HG02571 (cell line): Measurements from ENCODE around the gene NUDT15.
"Not testable (repeated sequence)": the region's sequence is repeated elsewhere in the genome, so short reads cannot be mapped to it uniquely, and the experiment has no call there.

Source experiments
- ATAC-seq: cut with Tn5 transposase; IDR thresholded peaks from one replicate; pipeline ENCODE4 v1.9.1; 2021; ENCODE audit warnings: mild to moderate bottlenecking, moderate library complexity; ENCODE audit not compliant: unreplicated experiment

NUDT15 gene

DNA sequence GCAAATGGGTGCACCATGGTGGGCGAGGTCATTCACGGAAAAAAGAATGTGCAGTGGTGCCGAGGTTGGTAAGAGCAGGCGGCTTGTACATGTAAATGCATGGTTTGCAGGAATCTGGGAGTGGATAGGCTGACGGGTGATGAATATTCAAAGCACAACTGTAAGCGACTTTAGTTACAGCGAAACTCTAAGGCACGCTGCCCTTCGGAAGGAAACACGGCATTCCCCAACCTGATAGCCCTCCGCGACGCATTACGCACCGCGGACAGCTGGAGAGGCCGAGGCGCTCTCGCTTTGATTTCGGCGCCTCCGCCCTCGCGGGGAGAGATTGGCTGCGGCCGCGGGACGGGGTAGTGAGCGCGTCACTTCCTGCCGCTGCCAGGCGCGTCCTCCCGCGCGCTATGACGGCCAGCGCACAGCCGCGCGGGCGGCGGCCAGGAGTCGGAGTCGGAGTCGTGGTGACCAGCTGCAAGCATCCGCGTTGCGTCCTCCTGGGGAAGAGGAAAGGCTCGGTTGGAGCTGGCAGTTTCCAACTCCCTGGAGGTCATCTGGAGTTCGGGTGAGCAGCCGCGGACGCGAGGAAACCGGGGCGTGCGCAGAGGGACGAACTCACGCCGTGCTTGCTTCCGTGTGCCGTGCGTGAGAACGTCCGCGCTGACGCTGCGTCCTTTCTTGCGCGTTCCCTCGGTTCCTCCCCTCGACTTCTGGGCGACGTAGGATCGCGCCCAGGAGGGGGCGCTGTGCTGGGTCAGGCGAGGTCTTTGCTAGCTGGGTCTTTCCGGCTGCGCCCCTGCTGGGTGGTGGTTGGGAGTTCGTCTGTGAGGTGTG lies at the start of gene NUDT15:
NUDT15 (plus strand) TSS at position 381 of the 828 bp plus-strand sequence; CDS start at position 402, 21 bp downstream.
- peak; percentile 92 for ATAC-seq

DNA sequence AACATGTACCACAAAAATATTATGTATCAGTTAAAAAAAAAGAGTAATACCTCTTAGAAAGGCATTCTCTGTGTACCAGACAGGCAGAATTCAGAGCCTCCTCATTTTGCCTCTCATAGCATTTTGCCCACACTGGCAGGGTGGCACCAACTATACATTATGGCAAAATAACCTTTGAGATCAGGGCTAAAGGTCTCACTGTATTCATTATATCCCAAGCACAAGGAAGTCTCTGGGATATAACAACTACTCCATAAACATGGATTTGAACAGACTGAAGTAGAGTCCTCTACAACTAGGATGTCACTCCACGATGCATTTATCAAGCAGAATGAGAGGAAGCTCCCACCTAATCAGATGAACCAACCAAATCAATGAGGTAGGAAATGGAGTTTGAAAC lies 47.1 kb upstream of the NUDT15 start:
- no peak for ATAC-seq

DNA sequence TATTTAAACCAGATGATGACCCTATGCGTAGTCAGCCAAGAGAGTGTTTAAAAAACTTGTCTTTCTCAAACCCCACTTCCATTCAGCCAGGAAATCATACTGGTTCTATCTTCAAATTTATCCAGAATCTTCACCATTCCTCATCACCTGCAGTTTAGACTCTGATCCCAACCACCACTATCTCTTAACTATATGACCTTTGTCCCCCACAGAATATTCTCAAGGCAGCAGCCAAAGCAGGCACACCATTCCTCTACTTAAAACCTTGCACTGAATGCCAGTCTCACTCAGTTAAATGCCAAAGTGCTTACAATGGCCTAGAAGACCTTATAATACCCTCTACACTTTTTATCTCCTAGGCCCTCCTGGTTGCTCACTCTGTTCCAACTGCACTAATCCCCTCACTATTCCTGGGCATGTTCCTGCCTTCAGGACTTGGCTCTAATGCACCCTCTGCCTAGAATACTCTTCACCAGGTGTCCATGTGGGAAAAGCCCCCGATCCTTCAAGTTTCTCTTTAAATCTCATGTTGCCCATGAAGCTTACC lies 46.5 kb upstream of the NUDT15 start:
- ATAC-seq = no peak

DNA sequence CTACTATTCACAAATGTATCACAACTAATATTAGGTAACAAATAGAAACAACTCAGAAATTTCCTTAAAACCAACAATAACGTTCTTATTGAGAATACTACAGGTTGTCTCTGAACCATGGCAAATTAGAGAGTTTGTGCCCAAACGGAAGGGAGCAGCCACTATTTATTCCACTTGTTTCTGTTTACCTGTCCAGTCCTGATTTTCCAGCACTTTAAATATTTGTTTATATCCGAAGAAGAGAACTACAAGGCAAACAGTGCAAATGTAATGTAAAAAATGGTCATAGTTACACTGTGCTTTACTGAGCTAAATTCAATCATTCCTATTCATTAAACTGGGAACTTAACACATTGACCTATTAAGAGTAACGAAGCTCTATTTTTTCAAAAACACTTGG lies 45.7 kb upstream of the NUDT15 start:
- ATAC-seq = no peak

DNA sequence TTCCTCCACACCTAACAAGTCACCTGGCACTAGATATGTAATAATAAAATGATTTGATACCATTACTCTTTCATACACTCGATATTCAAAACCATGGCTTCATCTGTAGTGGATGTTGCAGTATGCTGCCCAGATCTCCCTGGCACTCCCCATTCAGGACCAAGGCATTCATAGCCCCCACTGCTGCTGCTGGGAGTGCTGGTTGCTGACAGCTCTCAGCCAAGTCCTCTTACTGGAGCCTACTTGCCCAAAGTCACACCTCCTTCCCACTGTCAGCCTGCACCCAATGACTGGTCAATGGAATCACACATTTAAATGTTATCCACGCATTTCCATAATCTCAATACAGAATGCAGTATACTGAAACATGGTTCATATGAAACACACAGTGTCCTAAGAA lies 40.1 kb upstream of the NUDT15 start:
- ATAC-seq = no peak

DNA sequence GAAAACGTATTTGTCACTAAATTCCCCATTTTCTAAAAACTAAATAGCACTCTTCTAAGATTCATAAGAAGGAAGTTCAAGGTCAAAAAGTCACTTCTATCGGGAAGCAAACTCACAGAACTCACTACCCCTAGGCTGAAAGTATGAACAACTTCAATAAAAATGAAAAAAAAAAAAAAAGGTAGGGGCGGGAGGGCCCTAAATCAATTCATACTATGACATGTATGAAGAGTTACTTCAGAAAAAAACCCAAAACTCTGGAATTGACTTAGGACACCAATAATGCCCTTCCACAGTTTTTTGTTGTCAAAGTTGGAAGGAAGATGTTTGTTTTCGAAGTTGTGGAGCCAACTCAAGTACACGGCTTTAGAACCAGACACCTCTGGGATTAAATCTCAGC lies 37.6 kb upstream of the NUDT15 start:
- no peak for ATAC-seq

DNA sequence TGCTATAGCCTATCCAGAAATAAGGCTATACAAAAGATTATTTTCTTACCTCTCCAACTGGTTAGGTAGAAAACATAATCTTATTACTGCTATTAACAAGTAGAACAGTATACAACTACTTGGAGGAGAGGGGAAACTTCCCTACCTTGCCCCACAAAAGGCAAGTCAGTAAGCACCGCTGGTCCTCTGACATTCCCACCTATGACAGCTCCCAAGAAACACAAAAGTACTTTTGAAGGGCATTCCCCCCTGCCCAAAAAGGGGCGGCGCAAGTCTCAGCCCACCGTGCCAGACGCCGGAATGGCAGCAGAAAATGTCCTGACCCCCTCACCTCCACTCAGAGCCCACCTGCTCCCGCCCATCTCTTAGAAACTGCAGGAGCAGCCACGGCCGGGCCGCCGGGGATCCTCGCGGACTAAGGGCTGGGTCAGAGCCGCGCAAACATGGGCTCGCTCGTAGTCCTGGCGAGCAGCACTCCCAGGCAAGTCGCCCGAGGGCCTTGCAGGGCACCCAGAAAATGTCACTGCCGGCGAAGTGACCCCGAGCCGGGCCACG lies 36.9 kb upstream of the NUDT15 start:
- peak; percentile 37 for ATAC-seq

DNA sequence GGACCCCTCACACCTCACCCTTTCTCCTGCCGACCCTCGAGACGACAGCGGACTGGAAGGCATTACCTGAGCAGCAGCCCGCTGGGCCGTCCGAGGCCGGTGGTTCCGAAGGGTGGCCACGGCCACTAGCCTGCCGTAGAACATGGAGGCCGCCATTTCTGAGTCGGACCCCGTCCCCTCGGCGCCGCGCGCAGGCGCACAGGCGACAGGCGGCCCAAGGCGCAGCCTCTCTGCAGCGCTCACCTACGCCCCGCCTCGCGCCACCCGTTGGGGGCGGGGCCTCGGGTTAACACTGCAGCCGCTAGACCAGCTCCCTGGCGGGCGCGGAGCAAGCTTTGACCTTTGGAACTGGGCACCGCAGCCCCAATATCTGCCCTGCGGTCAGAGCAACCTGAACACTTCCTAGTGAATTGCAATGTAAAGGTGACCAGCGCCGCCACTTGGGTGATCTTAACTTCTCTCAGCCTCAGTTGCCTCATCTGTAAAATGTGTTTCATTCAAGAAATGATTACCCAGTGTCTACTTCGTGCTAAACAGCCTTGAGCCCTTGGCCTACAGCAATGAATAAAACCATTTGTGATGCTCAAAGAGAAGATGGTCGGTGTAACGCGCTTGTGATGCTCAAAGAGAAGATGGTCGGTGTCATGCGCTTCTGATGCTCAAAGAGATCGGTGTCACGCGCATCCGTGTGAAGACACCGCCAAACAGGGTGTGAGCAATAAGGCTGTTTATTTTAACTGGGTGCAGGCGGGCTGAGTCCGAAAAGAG lies 36.2 kb upstream of the NUDT15 start, which contains the start of gene SUCLA2:
SUCLA2 (minus strand) TSS at position 160 of the 768 bp plus-strand sequence; CDS start at position 156, 4 bp downstream.
- peak; percentile 99 for ATAC-seq

DNA sequence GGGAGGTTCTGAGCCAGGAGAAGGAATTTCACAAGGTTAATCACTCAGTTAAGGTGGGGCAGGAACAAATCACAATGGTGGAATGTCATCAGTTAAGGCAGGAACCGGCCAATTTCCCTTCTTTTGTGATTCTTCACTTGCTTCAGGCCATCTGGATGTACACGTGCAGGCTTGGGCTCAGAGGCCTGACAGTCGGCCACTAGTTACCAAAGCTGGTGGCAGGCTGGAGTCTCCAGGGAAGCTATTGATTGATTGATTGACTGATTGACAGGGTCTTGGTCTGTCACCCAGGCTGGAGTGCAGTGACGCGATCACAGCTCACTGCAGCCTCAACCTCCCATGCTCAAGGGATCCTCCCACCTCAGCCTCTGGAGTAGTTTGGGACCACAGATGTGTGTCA lies 35.5 kb upstream of the NUDT15 start:
- not testable (repeated sequence) for ATAC-seq

DNA sequence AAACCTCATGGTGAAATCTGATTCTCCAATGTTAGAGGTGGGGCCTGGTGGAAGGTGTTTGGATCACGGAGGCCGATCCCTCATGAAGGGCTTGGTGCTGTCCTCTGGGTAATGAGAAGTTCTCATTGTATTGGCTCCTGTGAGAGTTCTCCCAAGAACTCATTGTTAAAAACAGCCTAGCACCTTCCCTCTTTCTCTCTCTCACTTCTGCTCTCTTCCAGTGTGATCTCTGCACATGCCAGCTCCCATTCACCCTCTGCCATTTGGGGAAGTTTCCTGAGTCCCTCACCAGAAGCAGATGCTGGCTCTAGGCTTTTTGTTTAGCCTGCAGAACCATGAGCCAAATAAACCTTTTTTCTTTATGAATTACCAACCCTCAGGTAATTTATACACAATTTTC lies 33.3 kb upstream of the NUDT15 start:
- no peak for ATAC-seq

DNA sequence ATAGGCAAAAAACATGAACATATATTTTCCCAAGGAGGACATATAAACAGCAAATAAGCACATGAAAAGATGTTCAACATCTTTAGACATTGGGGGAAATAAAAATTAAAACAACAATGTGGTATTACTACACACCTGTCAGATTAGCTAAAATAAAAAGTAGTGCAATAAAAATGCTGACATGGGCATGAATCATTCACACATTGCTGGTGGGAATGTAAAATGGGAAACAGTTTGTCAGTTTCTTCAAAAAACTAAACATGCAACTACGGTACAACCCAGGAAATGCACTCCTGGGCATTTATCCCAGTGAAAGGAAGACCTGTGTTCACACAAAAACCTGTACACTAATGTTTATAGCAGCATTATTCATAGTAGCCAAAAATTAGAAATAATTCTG lies 31.1 kb upstream of the NUDT15 start:
- ATAC-seq = no peak

DNA sequence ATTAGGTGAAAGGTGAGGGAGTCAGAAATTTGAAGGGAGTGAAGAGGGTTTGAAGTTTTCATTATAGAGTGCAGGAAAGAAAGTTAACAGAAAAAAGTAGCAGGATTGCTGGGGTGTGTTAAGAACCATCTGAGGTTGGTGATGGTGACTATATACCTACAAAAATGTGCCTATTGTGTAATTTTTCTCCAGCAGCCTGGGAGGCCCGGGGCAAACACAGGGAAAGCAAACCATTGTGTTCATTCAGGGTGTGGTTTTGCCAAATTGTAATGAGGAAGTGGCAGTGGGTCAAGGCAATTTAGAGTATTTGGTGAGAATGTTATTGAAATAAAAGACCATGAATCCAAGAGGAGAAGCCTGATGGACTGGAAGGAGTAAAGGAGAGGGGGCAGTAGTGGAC lies 28.2 kb upstream of the NUDT15 start:
- no peak for ATAC-seq

DNA sequence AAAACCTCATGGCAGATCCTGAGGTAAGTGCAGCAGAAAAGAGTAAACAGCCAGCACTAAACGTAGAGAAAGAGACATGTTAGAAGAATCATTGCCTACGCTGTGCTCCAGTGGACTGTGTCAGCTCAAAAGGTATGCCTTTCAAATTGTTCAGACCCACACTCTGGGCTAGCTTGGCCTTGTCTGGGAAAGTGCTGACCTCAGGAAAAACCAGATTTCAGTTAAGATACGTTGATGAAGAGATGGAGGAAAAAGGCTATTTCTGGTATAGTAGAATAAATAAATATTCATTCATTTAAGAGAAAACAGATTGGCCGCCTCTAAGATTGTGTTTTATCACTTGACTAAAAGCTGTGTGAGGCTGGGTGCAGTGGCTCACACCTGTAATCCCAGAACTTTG lies 26.8 kb upstream of the NUDT15 start:
- no peak for ATAC-seq

DNA sequence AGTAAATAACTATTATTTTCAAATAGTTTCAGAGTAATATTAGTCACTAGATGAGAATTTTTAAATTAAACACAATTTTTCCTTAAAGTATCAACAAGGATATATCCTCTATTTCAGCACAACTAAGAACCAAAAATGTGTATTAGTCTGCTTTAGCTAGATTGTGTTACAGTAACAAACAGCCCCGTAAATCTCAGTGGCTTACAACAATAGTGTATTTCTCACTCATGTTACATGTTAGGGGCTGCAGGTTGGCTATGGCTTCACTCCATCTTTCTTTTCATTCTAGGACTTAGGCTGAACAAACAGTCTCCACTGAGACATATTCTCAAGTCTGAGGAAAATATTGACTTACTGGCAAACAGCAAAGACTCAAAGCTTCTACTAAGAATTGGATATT lies 24.9 kb upstream of the NUDT15 start:
- ATAC-seq = no peak

DNA sequence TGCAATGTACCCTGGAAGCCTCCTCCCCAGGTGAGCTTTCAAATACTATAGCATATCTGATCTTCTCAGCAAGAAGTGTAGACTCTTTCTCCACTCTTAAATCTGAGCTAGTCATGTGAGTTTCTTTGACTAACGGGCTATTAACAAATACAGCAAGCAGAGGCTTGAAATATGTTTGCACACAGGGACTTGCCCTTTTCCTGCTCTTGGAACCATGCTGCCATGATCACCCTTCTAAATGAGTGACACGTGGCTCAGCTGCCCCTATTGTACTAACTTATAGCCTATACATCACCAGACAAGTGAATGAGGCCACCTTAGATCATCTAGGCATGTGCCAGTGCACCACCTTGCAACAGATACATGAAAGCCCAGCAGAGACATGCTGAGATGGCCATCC lies 23.2 kb upstream of the NUDT15 start:
- ATAC-seq = no peak

DNA sequence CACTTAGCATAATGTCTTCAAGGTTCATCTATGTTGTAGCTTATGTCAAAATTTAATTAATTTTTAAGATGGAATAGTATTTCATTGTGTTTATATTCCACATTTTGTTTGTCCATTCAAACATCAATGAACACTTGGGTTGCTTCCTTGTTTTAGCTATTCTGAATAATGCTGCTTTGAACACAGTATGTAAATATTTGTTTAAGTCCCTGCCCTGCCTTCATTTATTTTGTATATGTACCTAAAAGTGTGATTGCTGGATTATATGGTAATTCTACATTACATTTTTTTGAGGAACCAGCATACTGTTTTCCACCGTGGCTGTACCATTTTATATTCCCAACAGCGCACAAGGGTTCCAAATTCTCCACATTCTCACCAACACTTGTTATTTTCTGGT lies 18.9 kb upstream of the NUDT15 start:
- no peak for ATAC-seq

DNA sequence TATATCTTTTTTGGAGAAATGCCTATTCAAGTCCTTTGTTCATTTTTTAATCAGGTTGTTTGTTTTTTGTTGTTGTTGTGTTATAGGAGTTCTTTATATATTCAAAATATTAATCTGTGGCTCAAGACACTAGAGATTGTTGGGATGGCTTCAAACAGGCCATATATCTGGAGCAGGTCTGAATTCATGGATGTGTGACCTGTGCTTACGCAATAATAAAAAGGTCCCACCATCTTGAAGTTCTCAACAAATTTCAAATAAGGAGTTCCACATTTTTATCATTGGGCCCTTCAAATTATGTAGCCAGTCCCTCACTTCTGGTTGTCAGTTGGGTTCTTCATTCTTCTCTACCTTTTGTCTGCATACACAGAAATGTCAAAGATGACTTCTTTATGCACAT lies 17.7 kb upstream of the NUDT15 start:
- ATAC-seq = no peak

DNA sequence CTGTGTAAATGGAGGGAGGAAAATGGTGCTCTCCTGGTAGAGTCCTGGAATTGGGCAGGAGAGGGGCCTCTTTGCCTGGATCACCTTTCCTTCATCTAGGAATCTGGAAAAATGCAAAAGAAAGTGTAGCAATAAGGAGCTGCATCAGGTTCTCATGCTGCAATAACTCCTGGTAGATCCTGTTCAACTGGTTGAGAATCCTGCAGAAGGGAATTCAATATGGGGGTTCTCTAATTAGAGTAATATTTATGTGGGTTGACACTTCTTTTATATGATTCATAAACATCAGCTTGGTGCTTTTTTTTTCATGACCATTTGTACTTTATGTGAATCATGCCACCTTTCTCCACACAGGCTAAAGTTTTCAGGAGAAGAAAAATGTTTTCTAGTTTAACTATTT lies 9.5 kb upstream of the NUDT15 start:
- no peak for ATAC-seq

DNA sequence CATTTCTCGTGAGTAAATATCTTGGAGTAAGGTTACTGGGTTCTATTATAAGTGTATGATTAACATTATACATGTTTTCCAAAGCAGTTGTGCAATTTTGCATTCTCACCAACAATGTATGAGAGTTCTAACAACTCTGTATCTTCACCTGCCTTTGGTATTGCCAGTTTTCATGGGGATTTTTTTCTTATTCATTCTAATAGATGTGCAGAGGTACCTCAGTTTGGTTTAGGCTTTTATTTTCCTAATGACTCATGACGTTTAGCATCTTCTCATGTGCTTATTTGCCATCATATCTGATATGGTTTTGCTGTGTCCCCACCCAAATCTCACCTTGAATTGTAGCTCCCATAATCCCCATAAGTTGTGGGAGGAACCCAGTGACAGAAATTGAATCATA lies 7.7 kb upstream of the NUDT15 start:
- ATAC-seq = no peak

DNA sequence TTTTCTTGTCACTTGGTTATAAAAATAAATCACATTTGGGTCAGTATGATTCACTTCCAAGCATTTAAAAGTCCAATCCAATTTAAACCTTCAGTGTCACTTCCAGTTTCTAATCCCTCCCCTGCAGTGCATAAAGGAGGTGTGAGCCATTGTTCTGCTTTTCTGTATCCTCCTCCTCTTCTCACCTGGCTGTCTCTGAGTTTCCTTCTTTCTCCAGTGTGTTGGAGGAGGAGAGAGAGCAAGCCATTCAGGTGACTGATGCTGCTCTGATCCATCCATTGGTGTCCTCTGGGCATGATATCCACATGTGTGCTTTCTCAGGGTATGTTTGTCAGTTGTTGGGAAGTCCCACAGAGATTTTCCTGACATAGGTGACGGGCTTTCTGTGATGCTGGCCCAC lies 1.2 kb downstream of the NUDT15 start:
- no peak for ATAC-seq

DNA sequence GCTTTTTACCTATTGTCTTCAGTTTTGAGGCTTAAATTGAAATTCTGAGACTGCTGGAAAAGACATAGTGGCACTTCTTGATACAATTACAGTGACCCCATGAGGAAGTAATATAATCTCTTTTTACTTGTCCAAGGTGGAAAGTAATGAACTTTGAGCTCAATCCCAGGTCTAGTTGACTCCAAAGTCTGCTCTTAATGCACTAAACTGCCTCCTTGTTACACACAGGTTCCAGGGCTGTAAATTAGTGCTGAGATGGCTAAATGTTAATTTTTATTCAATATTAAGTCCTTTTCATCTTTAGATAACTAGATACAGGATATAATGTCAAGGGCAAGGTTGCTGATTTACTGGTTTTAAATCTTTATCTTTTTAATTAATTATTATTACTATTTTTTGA lies 2.5 kb downstream of the NUDT15 start:
- no peak for ATAC-seq

DNA sequence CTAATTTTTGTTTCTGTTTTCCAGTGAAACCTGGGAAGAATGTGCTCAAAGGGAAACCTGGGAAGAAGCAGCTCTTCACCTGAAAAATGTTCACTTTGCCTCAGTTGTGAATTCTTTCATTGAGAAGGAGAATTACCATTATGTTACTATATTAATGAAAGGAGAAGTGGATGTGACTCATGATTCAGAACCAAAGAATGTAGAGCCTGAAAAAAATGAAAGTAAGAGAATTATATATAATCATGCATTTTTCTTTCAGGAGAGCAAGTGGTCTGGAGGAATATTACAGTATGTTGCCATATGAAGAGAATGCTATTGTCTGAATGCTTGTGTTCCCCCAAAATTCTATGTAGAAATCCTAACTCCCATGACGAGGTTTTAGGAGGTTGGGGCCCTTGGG lies 3.4 kb downstream of the NUDT15 start:
- no peak for ATAC-seq
